GM12878 (cell line): ENCODE results near the gene C22orf15. TPM values are rescaled to one million over a fixed set of nuclear protein-coding genes. Genes with fewer than 3 reads are reported as not detected.

Experiments
- ATAC-seq: fragments of 200-7000 bp; cut with Tn5 transposase; 3 replicates; pipeline ENCODE4 v1.9.1; 2020; ENCODE audit warnings: mild to moderate bottlenecking, moderate library complexity
- BruUV-seq: library from RNA; stranded (reverse); fragments of 400-500 nt; replicated peaks from 2 replicates; lab custom pipeline; 2021; lab: Mats Ljungman, UMichigan
- CTCF ChIA-PET: fragments of 300-600 bp; sonication (Branson Sonifier 250); formaldehyde crosslinking; extraction: SDS; loops from one replicate; lab custom pipeline; 2021; ENCODE audit warnings: inconsistent platforms; lab: Yijun Ruan, JAX
- POLR2A ChIA-PET: fragments of 350-600 bp; formaldehyde crosslinking; extraction: SDS; loops from one replicate; lab custom pipeline; 2021; ENCODE audit warnings: inconsistent platforms; lab: Charles Lee
- RAD21 ChIA-PET: fragments of 300-600 bp; sonication (Branson Sonifier 250); formaldehyde crosslinking; loops from one replicate; lab custom pipeline; 2023; ENCODE audit warnings: antibody characterized with exemption; ENCODE audit not compliant: unreplicated experiment; lab: Charles Lee
- SMC1A ChIA-PET: fragments of 300-600 bp; sonication (Branson Sonifier 250); formaldehyde crosslinking; loops from one replicate; lab custom pipeline; 2023; ENCODE audit not compliant: unreplicated experiment, uncharacterized antibody; lab: Charles Lee
- DNase-seq: peaks from one replicate; pipeline ENCODE4 v3.0.0-alpha.2; 2011; ENCODE audit warnings: low read depth, low spot score
- FAIRE-seq: peaks from 3 replicates; lab custom pipeline; 2011; peaks lifted over from hg19 to GRCh38; lab: Jason Lieb, UNC
- H2AFZ ChIP-seq: 2 replicates; pipeline ENCODE4 v1.6.0; 2011; ENCODE audit warnings: low read depth, low read length, control low read depth; ENCODE audit not compliant: control insufficient read depth
- H3K27ac ChIP-seq: 2 replicates; pipeline ENCODE4 v1.5.1; 2011; ENCODE audit warnings: control low read depth; ENCODE audit not compliant: control insufficient read depth, insufficient read depth
- H3K27me3 ChIP-seq, 2 experiments: replicated peaks in 1 of 2; 2 replicates each; pipeline versions ENCODE4 v1.6.0 to v1.6.1; 2011; ENCODE audit warnings: low read length in 1 of 2; ENCODE audit not compliant: control insufficient read depth in 2 of 2, insufficient read depth in 2 of 2
- H3K36me3 ChIP-seq, 2 experiments: 2 replicates each; pipeline ENCODE4 v1.5.1; 2011; ENCODE audit warnings: low read length in 1 of 2; ENCODE audit not compliant: control insufficient read depth in 2 of 2, insufficient read depth in 2 of 2
- H3K4me1 ChIP-seq: 2 replicates; pipeline ENCODE4 v1.6.1; 2011; ENCODE audit warnings: mild to moderate bottlenecking, low read length, moderate library complexity, mixed read lengths; ENCODE audit not compliant: control insufficient read depth, insufficient read depth
- H3K4me2 ChIP-seq: 2 replicates; pipeline ENCODE4 v1.6.0; 2011; ENCODE audit warnings: control low read depth; ENCODE audit not compliant: control insufficient read depth, insufficient read depth
- H3K4me3 ChIP-seq: fragments of 200-600 bp; sonication (generic); 2 replicates; pipeline ENCODE4 v1.5.1; 2016
- H3K79me2 ChIP-seq: 2 replicates; pipeline ENCODE4 v1.6.0; 2011; ENCODE audit warnings: low read length; ENCODE audit not compliant: control insufficient read depth, insufficient read depth
- H3K9ac ChIP-seq: 2 replicates; pipeline ENCODE4 v1.8.0; 2011; ENCODE audit warnings: low read length, control low read depth, mixed read lengths; ENCODE audit not compliant: control insufficient read depth, insufficient read depth
- H3K9me3 ChIP-seq: replicated peaks from 3 replicates; pipeline ENCODE4 v1.5.1; 2011; ENCODE audit warnings: mild to moderate bottlenecking, low read length; ENCODE audit not compliant: control insufficient read depth, insufficient read depth
- H4K20me1 ChIP-seq: 2 replicates; pipeline ENCODE4 v1.6.0; 2011; ENCODE audit not compliant: control insufficient read depth, insufficient read depth
- HDAC2 ChIP-seq: fragments of 200-600 bp; sonication (generic); IDR thresholded peaks from 2 replicates; pipeline ENCODE4 v1.6.1; 2017
- POLR2A ChIP-seq: IDR thresholded peaks from 2 replicates; pipeline ENCODE4 v1.6.1; 2011; ENCODE audit warnings: low read depth, mild to moderate bottlenecking, low read length
- ZNF24 ChIP-seq: fragments of 450-650 bp; IDR thresholded peaks from 2 replicates; pipeline ENCODE4 v1.6.1; 2017; ENCODE audit warnings: antibody characterized with exemption, mild to moderate bottlenecking
- WGBS: methylation state at CpG from one replicate; pipeline ENCODE4 v1.1.6; 2016; ENCODE audit warnings: low lambda C conversion rate; ENCODE audit not compliant: insufficient replicate concordance, insufficient coverage; ENCODE audit errors: missing lambda C conversion rate; 5-methylcytosine and 5-hydroxymethylcytosine counted together
- in situ Hi-C: fragments of 300-500 bp; cut with MboI; formaldehyde crosslinking; loops from 9 replicates; pipeline ENCODE4 v1.14.3; 2018; ENCODE audit warnings: mixed read lengths
- intact Hi-C: fragments of 100-400 bp; cut with micrococcal nuclease; formaldehyde crosslinking; loops from one replicate; pipeline ENCODE4 v1.14.2; 2022; ENCODE audit not compliant: unreplicated experiment
- polyA plus RNA-seq, 11 experiments: library from polyadenylated mRNA; depleted of rRNA in 4 of 11; unstranded in 6 of 11; stranded (reverse) in 5 of 11; fragments of >200 nt; fragmentation: Nextera tagmentation in 4 of 11; fragmentation: Illumina TruSeq in 1 of 11; extraction: Ambion mirVana in 4 of 11; extraction: Trizol in 1 of 11; gene quantifications; 1 replicate in 1 of 11; 2 replicates in 10 of 11; pipeline versions ENCODE4 v1.2.1 to v1.2.3, GENCODE V29; 2011 to 2016; ENCODE audit warnings: inconsistent platforms in 2 of 11, missing spikeins in 2 of 11, low read depth in 1 of 11
- total RNA-seq, 4 experiments: library from RNA; depleted of rRNA in 3 of 4; stranded (reverse); fragments of >200 nt in 3 of 4; fragmentation: Illumina TruSeq in 1 of 4; extraction: Trizol in 1 of 4; gene quantifications; 2 replicates each; pipeline versions ENCODE4 v1.2.1 to v1.2.3, GENCODE V29; 2013 to 2021
- TF ChIP-seq, protein P1 (sequence below): fragments of 450-650 bp; IDR thresholded peaks from 2 replicates; pipeline ENCODE4 v1.6.1; 2017; ENCODE audit warnings: mild to moderate bottlenecking, low read depth, inconsistent platforms; ENCODE audit not compliant: poor library complexity, severe bottlenecking
- TF ChIP-seq, protein P2 (sequence below): IDR thresholded peaks from 2 replicates; pipeline ENCODE4 v1.6.1; 2011; ENCODE audit warnings: borderline replicate concordance, low read depth, mild to moderate bottlenecking, moderate library complexity, mixed read lengths, low read length; ENCODE audit not compliant: insufficient read depth; ENCODE audit errors: extremely low read length
- TF ChIP-seq, protein P3 (sequence below): fragments of 450-650 bp; IDR thresholded peaks from 2 replicates; pipeline ENCODE4 v1.6.1; 2017; ENCODE audit warnings: mild to moderate bottlenecking, moderate library complexity
- TF ChIP-seq, protein P4 (sequence below): IDR thresholded peaks from 2 replicates; pipeline ENCODE4 v1.6.1; 2011; ENCODE audit warnings: low read depth, low read length, improper control_type of control experiment, borderline replicate concordance

The C22orf15 gene
- total and polyA plus RNA-seq, 10 of the 15 experiments (the other 5 are each of a cell fraction or from before 2014, with no cell fraction given): 0.05 to 0.47 (median 0.13) TPM; not detected in 3

DNA sequence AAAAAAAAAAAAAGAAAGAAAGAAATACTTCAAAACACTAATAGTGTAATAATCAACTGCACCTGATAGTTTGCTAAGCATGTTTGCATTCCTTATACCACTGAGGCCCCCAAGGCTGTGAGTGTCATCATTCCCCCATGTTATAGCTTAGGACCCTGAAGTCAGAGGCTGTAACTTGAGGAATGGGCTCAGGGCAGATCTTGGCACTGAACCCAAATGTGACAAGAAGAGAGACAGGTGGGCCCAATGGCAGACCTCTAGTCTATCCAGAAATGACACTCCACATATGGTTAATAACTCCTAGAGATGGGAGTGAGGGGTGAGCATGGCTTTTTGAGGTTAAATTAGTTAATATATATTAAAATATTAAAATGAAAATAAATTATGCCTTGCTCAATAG, 25.1 kb upstream of the C22orf15 start:
- ChIA-PET CTCF (interaction anchor here (0.6 to 1.4 kb wide), 2 partner anchors 12 to 14 kb away, joined by 3 read pairs; no protein-coding TSS in a partner anchor), RAD21 (interaction anchor here (0.7 kb wide), 1 partner anchor 108 kb away, joined by 3 read pairs; no protein-coding TSS in a partner anchor), POLR2A (interaction anchor here (0.6 to 0.7 kb wide), 3 partner anchors 29 to 1325 kb away, joined by 3 to 4 read pairs (median 4); no protein-coding TSS in a partner anchor)
- intact Hi-C loops (no loop called here), in situ Hi-C loops (no loop called here)
- DNase-seq: no peak
- no peak overlapping the region for H2AFZ ChIP-seq
- ATAC-seq: no peak
- H3K27ac ChIP-seq: no peak overlapping the region
- BruUV-seq: no TSS peak
- H3K4me3 ChIP-seq: no peak overlapping the region
- H3K79me2 ChIP-seq: no peaks in the 10 kb centered on the region
- H4K20me1 ChIP-seq: no peaks in the 10 kb centered on the region
- FAIRE-seq: no peak
- no peak overlapping the region for H3K9ac ChIP-seq
- H3K4me2 ChIP-seq: no peak overlapping the region
- H3K9me3 ChIP-seq: no peaks in the 10 kb centered on the region
- TF ChIP-seq, protein P1, sequence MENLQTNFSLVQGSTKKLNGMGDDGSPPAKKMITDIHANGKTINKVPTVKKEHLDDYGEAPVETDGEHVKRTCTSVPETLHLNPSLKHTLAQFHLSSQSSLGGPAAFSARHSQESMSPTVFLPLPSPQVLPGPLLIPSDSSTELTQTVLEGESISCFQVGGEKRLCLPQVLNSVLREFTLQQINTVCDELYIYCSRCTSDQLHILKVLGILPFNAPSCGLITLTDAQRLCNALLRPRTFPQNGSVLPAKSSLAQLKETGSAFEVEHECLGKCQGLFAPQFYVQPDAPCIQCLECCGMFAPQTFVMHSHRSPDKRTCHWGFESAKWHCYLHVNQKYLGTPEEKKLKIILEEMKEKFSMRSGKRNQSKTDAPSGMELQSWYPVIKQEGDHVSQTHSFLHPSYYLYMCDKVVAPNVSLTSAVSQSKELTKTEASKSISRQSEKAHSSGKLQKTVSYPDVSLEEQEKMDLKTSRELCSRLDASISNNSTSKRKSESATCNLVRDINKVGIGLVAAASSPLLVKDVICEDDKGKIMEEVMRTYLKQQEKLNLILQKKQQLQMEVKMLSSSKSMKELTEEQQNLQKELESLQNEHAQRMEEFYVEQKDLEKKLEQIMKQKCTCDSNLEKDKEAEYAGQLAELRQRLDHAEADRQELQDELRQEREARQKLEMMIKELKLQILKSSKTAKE: no peak
- no peak for TF ChIP-seq HDAC2
- TF ChIP-seq, all 136 proteins: peak for 0
- Histone ChIP-seq H3K4me1 (no peaks in the 10 kb centered on the region), H3K27me3 (no peaks in the 10 kb centered on the region), H3K36me3 (no peaks in the 10 kb centered on the region)
- SMC1A ChIA-PET: interaction anchor here (1.4 kb wide), 1 partner anchor 114 kb away, joined by 3 read pairs; no protein-coding TSS in a partner anchor

DNA sequence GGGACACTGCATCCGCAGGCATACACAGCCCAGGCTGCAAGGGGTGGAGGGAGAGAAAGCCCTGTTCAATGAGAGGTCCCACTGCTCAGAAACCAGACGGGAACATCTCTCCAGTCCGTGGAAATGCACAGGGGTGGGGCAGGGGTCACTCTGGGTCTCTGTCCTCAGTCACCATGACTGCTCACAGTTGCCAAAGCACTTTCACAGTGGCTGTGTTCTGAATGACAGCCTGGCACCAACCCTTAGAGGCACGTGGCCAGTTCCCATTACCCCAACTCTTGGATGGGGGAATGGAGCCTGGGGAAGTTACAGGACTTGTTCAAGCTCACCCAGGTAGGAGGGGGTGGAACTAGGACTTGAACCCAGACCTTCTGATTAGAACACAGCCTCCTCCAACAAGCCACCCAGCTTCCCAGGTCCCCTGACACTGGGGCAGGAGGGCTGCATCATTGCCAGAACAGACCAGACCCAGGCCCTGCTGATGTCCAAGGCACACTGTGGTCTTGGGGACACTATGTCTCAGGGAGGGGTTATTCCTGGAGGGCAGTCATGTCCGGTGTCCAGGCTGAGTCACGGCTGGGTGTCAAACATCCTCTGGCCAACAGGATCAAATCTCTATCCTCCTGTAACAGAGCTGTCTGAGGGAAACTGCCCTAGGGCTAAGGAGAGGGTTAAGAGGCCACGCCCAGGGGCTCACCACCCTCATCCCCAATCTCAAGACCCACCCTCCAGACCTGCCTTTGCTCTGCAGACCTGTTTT, 20.1 kb upstream of the C22orf15 start:
- Histone ChIP-seq H3K4me2 (no peak overlapping the region), H3K4me1 (no peaks in the 10 kb centered on the region), H3K9me3 (no peaks in the 10 kb centered on the region; the same call in 2 of the 3 replicates), H3K36me3 (no peaks in the 10 kb centered on the region; a peak in 1 of 4 replicates), H3K27me3 (no peaks in the 10 kb centered on the region), H3K9ac (no peak overlapping the region), H3K4me3 (no peak overlapping the region), H2AFZ (no peak overlapping the region), H3K27ac (no peak overlapping the region), H4K20me1 (no peaks in the 10 kb centered on the region), H3K79me2 (no peaks in the 10 kb centered on the region)
- WGBS: 59% methylated on average over 7 of the region's 7 CpGs
- POLR2A ChIA-PET: no interaction called here
- ATAC-seq: no peak
- no peak for FAIRE-seq
- SMC1A ChIA-PET: no interaction called here
- BruUV-seq: no TSS peak
- intact Hi-C loops (no loop called here), in situ Hi-C loops (no loop called here)
- DNase-seq: no peak
- RAD21 ChIA-PET: no interaction called here
- TF ChIP-seq ZNF24 (peak; percentile 93), POLR2A (0 out of 2 replicates have a peak, but pooled peaks have one; percentile 6)
- TF ChIP-seq, protein P2, sequence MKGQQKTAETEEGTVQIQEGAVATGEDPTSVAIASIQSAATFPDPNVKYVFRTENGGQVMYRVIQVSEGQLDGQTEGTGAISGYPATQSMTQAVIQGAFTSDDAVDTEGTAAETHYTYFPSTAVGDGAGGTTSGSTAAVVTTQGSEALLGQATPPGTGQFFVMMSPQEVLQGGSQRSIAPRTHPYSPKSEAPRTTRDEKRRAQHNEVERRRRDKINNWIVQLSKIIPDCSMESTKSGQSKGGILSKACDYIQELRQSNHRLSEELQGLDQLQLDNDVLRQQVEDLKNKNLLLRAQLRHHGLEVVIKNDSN: no peak
- TF ChIP-seq, protein P3, sequence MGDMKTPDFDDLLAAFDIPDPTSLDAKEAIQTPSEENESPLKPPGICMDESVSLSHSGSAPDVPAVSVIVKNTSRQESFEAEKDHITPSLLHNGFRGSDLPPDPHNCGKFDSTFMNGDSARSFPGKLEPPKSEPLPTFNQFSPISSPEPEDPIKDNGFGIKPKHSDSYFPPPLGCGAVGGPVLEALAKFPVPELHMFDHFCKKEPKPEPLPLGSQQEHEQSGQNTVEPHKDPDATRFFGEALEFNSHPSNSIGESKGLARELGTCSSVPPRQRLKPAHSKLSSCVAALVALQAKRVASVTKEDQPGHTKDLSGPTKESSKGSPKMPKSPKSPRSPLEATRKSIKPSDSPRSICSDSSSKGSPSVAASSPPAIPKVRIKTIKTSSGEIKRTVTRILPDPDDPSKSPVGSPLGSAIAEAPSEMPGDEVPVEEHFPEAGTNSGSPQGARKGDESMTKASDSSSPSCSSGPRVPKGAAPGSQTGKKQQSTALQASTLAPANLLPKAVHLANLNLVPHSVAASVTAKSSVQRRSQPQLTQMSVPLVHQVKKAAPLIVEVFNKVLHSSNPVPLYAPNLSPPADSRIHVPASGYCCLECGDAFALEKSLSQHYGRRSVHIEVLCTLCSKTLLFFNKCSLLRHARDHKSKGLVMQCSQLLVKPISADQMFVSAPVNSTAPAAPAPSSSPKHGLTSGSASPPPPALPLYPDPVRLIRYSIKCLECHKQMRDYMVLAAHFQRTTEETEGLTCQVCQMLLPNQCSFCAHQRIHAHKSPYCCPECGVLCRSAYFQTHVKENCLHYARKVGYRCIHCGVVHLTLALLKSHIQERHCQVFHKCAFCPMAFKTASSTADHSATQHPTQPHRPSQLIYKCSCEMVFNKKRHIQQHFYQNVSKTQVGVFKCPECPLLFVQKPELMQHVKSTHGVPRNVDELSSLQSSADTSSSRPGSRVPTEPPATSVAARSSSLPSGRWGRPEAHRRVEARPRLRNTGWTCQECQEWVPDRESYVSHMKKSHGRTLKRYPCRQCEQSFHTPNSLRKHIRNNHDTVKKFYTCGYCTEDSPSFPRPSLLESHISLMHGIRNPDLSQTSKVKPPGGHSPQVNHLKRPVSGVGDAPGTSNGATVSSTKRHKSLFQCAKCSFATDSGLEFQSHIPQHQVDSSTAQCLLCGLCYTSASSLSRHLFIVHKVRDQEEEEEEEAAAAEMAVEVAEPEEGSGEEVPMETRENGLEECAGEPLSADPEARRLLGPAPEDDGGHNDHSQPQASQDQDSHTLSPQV: peak; percentile 98
- TF ChIP-seq, protein P4, sequence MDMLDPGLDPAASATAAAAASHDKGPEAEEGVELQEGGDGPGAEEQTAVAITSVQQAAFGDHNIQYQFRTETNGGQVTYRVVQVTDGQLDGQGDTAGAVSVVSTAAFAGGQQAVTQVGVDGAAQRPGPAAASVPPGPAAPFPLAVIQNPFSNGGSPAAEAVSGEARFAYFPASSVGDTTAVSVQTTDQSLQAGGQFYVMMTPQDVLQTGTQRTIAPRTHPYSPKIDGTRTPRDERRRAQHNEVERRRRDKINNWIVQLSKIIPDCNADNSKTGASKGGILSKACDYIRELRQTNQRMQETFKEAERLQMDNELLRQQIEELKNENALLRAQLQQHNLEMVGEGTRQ: no peak
- CTCF ChIA-PET: no interaction called here
